H9 (cell line): ENCODE measurements around the gene RXRB. TPM values are rescaled to one million over a fixed set of nuclear protein-coding genes. Genes with fewer than 3 reads are reported as not detected.

ENCODE experiments used
- DNase-seq: peaks from one replicate; pipeline ENCODE4 v3.0.0-alpha.2; 2017
- H2AFZ ChIP-seq: one replicate; pipeline ENCODE4 v1.6.1; 2013; ENCODE audit warnings: mild to moderate bottlenecking, low read length, control low read depth, moderate library complexity
- H2AK5ac ChIP-seq: 2 replicates; pipeline ENCODE4 v1.6.1; 2013; ENCODE audit warnings: low read length, control low read depth, mixed read lengths; ENCODE audit not compliant: insufficient read length
- H2BK120ac ChIP-seq: one replicate; pipeline ENCODE4 v1.6.1; 2013; ENCODE audit warnings: low read depth, mild to moderate bottlenecking, low read length, control low read depth, inconsistent platforms; ENCODE audit not compliant: poor library complexity, severe bottlenecking
- H2BK12ac ChIP-seq: 2 replicates; pipeline ENCODE4 v1.6.1; 2013; ENCODE audit warnings: low read length, control low read depth, mixed read lengths, low read depth; ENCODE audit not compliant: insufficient read length
- H2BK15ac ChIP-seq: 2 replicates; pipeline ENCODE4 v1.6.1; 2013; ENCODE audit warnings: low read depth, low read length, control low read depth
- H2BK20ac ChIP-seq: one replicate; pipeline ENCODE4 v1.6.1; 2013; ENCODE audit warnings: low read depth, mild to moderate bottlenecking, low read length, control low read depth, inconsistent platforms; ENCODE audit not compliant: poor library complexity, severe bottlenecking
- H2BK5ac ChIP-seq: 2 replicates; pipeline ENCODE4 v1.6.1; 2013; ENCODE audit warnings: low read length, control low read depth, mixed read lengths; ENCODE audit not compliant: insufficient read length
- H3K14ac ChIP-seq: 2 replicates; pipeline ENCODE4 v1.6.1; 2013; ENCODE audit warnings: low read length, control low read depth; ENCODE audit not compliant: insufficient read depth
- H3K18ac ChIP-seq: 2 replicates; pipeline ENCODE4 v1.6.1; 2013; ENCODE audit warnings: low read depth, mild to moderate bottlenecking, mixed read lengths, low read length, control low read depth; ENCODE audit not compliant: insufficient read length
- H3K23ac ChIP-seq: 2 replicates; pipeline ENCODE4 v1.6.1; 2013; ENCODE audit warnings: low read length, control low read depth, mixed read lengths, low read depth; ENCODE audit not compliant: insufficient read length
- H3K23me2 ChIP-seq: 2 replicates; pipeline ENCODE4 v1.6.1; 2013; ENCODE audit warnings: low read depth, mild to moderate bottlenecking, mixed read lengths, low read length, control low read depth; ENCODE audit not compliant: insufficient read length, poor library complexity, severe bottlenecking
- H3K27ac ChIP-seq: 2 replicates; pipeline ENCODE4 v1.5.1; 2013; ENCODE audit warnings: low read length, control low read depth, mixed read lengths, low read depth; ENCODE audit not compliant: insufficient read length
- H3K27me3 ChIP-seq: 2 replicates; pipeline ENCODE4 v1.6.1; 2013; ENCODE audit warnings: low read length, control low read depth, inconsistent platforms; ENCODE audit not compliant: insufficient read depth
- H3K4ac ChIP-seq: 2 replicates; pipeline ENCODE4 v1.6.1; 2013; ENCODE audit warnings: low read depth, mild to moderate bottlenecking, control low read depth, inconsistent platforms, low read length, moderate library complexity
- H3K4me1 ChIP-seq: 2 replicates; pipeline ENCODE4 v1.6.1; 2013; ENCODE audit warnings: low read length, control low read depth, inconsistent platforms; ENCODE audit not compliant: insufficient read depth
- H3K4me2 ChIP-seq: 2 replicates; pipeline ENCODE4 v1.6.1; 2013; ENCODE audit warnings: low read length, control low read depth, mixed read lengths; ENCODE audit not compliant: insufficient read length, insufficient read depth
- H3K56ac ChIP-seq: 2 replicates; pipeline ENCODE4 v1.6.1; 2013; ENCODE audit warnings: low read depth, mild to moderate bottlenecking, mixed read lengths, low read length, control low read depth; ENCODE audit not compliant: insufficient read length
- H3K79me1 ChIP-seq: 2 replicates; pipeline ENCODE4 v1.6.1; 2013; ENCODE audit warnings: low read depth, mild to moderate bottlenecking, moderate library complexity, low read length, control low read depth, inconsistent platforms; ENCODE audit not compliant: insufficient read depth, poor library complexity, severe bottlenecking
- H3K79me2 ChIP-seq: 2 replicates; pipeline ENCODE4 v1.6.1; 2013; ENCODE audit warnings: low read length, control low read depth, inconsistent platforms; ENCODE audit not compliant: insufficient read depth
- H3K9ac ChIP-seq: 2 replicates; pipeline ENCODE4 v1.6.1; 2013; ENCODE audit warnings: low read length, control low read depth, mixed read lengths; ENCODE audit not compliant: insufficient read length; ENCODE audit errors: extremely low read depth
- H3K9me3 ChIP-seq: one replicate; pipeline ENCODE4 v1.6.1; 2013; ENCODE audit warnings: low read depth, low read length, inconsistent platforms; ENCODE audit not compliant: control insufficient read depth
- H3T11ph ChIP-seq: one replicate; pipeline ENCODE4 v1.6.1; 2013; ENCODE audit warnings: mild to moderate bottlenecking, low read length, control low read depth, inconsistent platforms
- H4K20me1 ChIP-seq: one replicate; pipeline ENCODE4 v1.6.1; 2013; ENCODE audit not compliant: control insufficient read depth, insufficient read length, insufficient read depth
- H4K5ac ChIP-seq: 2 replicates; pipeline ENCODE4 v1.6.1; 2013; ENCODE audit warnings: low read depth, mild to moderate bottlenecking, mixed read lengths, low read length, control low read depth; ENCODE audit not compliant: insufficient read length
- H4K8ac ChIP-seq: replicated peaks from 2 replicates; pipeline ENCODE4 v1.6.1; 2013; ENCODE audit warnings: low read length, control low read depth, mixed read lengths, low read depth; ENCODE audit not compliant: insufficient read length
- H4K91ac ChIP-seq: 2 replicates; pipeline ENCODE4 v1.6.1; 2013; ENCODE audit warnings: low read depth, mild to moderate bottlenecking, moderate library complexity, mixed read lengths, low read length, control low read depth; ENCODE audit not compliant: insufficient read length
- H3K27ac Mint-ChIP-seq, 3 experiments: 2 replicates in 2 of 3; 3 replicates in 1 of 3; pipeline ENCODE4 v1.8.0; 2020 to 2021; ENCODE audit warnings: mixed read lengths in 3 of 3, mild to moderate bottlenecking in 1 of 3, moderate library complexity in 1 of 3
- H3K27me3 Mint-ChIP-seq: 2 replicates; pipeline ENCODE4 v1.8.0; 2021; ENCODE audit warnings: low read depth, mild to moderate bottlenecking, moderate library complexity, mixed read lengths
- H3K36me3 Mint-ChIP-seq, 3 experiments: 2 replicates in 2 of 3; 3 replicates in 1 of 3; pipeline ENCODE4 v1.8.0; 2020 to 2021; ENCODE audit warnings: low read depth in 3 of 3, mixed read lengths in 3 of 3; ENCODE audit not compliant: insufficient read depth in 1 of 3
- H3K4me1 Mint-ChIP-seq, 2 experiments: 2 replicates each; pipeline ENCODE4 v1.8.0; 2020; ENCODE audit warnings: mixed read lengths in 2 of 2
- H3K4me3 Mint-ChIP-seq, 2 experiments: 2 replicates in 1 of 2; 3 replicates in 1 of 2; pipeline ENCODE4 v1.8.0; 2020 to 2021; ENCODE audit warnings: mild to moderate bottlenecking in 2 of 2, mixed read lengths in 2 of 2, moderate library complexity in 1 of 2
- H3K9me3 Mint-ChIP-seq, 2 experiments: 2 replicates in 1 of 2; 3 replicates in 1 of 2; pipeline ENCODE4 v1.8.0; 2020; ENCODE audit warnings: mild to moderate bottlenecking in 2 of 2, mixed read lengths in 2 of 2, moderate library complexity in 1 of 2
- CTCF ChIP-seq: fragments of 200-600 bp; sonication (generic); conservative IDR thresholded peaks from 3 replicates; pipeline ENCODE4 v1.8.0; 2021; ENCODE audit warnings: antibody characterized with exemption, mild to moderate bottlenecking
- WGBS: extraction: QIAGEN DNeasy Blood & Tissue Kit; methylation state at CpG from one replicate; pipeline ENCODE4 v1.1.7; 2013; ENCODE audit warnings: missing lambda C conversion rate, low lambda C conversion rate, mixed read lengths; ENCODE audit not compliant: insufficient read length; ENCODE audit errors: extremely low coverage; 5-methylcytosine and 5-hydroxymethylcytosine counted together
- total RNA-seq: library from RNA; stranded (reverse); gene quantifications from 2 replicates; pipeline ENCODE4 v1.2.1, GENCODE V29; 2021

RXRB gene
- total RNA-seq, 1 experiment from 2014 or later = 14.8 TPM

DNA sequence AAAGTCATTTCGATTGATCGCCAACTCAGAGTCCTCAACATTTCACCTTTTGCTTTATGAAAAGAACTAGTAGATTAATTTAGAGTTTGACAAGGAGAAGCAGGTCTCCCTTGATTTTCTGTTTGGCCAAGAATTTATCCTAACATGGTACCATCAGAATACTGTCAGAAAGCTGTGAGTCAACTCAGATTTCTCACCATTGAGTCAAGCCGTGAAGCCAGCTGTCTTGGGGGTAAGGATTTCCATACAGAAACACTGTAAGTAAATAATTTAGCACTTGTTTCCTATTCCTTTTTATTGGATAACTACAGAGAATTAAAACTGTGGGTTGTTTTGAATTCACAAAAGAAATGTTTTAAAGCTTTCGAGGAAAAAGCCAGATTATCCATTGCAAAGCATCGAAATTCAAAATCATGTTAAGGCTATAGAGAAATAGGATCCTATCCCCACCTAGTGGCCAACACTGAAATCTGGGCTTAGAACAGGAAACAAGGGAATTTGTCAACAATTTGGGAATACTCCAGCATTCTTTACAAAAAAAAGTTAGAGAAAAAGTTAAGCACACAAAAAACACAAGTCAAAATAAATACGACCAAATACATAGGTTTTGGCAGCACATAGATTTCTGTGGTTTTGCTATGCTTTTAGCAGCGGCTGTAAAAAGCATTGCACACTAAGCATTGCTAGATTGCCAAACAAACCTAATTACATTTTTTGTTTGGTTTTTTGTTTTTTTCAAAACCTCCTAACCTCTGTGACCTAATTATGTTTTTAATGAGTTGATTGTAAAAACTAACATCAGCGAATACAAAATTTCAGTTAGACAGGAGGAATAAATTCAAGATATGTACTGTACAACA is 52.4 kb downstream of the RXRB start:
- Histone ChIP-seq H2BK20ac (no peak overlapping the region), H3K79me1 (no peaks in the 10 kb centered on the region), H3K23ac (no peak overlapping the region), H4K8ac (no peak overlapping the region), H3K23me2 (no peaks in the 10 kb centered on the region), H4K20me1 (no peaks in the 10 kb centered on the region), H3K79me2 (no peaks in the 10 kb centered on the region), H3K56ac (no peak overlapping the region), H3K27me3 (no peaks in the 10 kb centered on the region), H2BK120ac (no peak overlapping the region), H2BK12ac (no peak overlapping the region), H3T11ph (no peak overlapping the region), H3K4me2 (no peak overlapping the region), H2BK15ac (no peak overlapping the region), H2AK5ac (no peak overlapping the region), H3K4ac (no peak overlapping the region), H2BK5ac (no peak overlapping the region), H4K91ac (no peak overlapping the region), H3K18ac (no peak overlapping the region), H2AFZ (no peak overlapping the region), H3K4me1 (no peaks in the 10 kb centered on the region), H3K14ac (no peak overlapping the region), H3K27ac (no peak overlapping the region), H3K9me3 (no peaks in the 10 kb centered on the region), H4K5ac (no peak overlapping the region), H3K9ac (no peak overlapping the region)
- Mint-ChIP-seq H3K36me3 (peaks cover 4 to 14% (median 10%) of the 10 kb centered on the region in 3 experiments; a peak in 6 of 7 replicates), H3K9me3 (peaks cover 16 to 18% of the 10 kb centered on the region in 2 experiments), H3K27me3 (peaks cover 5% of the 10 kb centered on the region), H3K4me3 (no peak overlapping the region), H3K27ac (no peak overlapping the region), H3K4me1 (peaks cover 16 to 17% of the 10 kb centered on the region in 2 experiments)
- WGBS = no CpG with 5 or more reads among the region's 8 CpGs
- peak; percentile 91 for TF ChIP-seq CTCF
- DNase-seq = no peak
